GM21447 (cell line): ENCODE results near the gene RADIL.

Source experiments
- ATAC-seq: cut with Tn5 transposase; IDR thresholded peaks from one replicate; pipeline ENCODE4 v1.9.1; 2021; ENCODE audit not compliant: unreplicated experiment

RADIL gene

DNA sequence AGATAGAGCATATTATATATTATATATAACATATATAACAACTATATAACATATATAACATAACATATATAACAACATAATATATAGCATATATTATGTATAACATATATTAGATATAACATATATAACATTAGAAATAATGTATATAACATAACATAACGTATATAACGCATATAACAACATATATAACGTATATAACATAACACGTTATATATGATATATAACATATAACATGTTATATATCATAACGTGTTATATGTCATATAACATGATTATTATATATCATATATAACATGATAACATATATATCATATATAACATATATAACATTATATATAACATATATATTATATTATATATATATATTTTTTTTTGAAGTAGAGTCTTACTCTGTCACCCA, 104.4 kb downstream of the RADIL start:
- ATAC-seq = no peak

DNA sequence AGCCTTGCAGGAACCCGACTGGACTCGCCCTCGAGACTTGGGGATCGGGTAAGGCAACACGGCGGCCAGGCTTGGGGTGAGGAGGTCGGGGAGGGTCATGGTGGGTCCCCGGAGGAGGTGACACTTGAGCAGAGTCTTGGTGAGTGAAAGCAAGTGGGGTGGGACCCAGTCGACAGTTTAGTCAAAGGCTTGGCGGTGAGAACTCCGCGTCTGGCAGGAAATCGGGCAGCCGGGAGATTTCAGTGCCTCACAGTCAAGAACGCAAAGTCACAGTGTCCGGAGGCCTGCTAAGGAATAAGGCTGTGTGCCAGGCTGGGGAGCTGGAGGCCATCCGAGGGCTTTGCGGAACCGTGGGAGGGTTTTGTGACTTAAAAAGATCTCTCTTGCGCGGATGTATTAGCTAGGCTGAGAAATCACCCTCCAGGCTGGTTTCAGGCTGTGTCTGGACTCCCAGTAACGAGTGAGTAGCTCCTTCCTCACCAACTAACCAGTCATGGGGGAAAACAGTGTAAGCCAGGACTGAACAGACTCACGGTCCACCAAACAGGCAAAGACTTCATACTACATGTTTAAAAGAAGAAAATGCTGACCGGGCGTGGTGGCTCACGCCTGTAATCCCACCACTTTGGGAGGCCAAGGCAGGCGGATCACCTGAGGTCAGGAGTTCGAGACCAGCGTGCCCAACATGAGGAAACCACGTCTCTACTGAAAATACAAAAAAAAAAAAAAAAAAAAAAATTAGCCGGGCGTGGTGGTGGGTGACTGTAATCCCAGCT, 107.5 kb downstream of the RADIL start:
- peak; percentile 12 for ATAC-seq

DNA sequence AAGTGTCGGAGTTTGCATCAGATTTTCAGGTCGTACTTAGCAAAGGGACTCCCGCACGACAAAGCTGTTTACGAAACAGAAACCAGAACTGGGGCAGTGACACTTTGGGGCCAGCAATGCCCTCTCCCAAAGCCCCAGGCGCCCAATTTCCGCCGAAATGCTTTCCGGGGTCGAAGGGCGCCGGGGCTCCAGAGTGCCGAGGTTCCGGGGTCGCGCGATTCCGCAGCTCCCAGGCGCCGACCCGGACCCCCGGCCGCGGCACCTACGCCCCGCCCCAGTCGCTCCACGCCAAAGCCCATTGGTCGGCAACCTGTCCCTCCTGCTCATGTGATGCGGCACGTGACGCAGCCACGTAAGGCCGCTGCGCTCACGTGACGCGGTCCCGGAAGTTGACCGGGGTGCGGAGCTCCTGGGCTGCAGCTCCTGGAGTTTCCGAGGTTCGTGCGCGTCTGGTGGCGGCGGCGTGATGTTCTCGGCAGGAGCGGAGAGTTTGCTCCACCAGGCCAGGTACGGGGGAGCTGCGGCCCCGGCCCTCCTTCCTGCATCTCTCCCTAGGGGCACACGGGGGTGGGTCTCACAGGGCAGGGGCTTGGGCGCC, 108.2 kb downstream of the RADIL start, which contains the start of gene AP5Z1:
TSS of gene AP5Z1 (plus strand) at position 374 of the 598 bp plus-strand sequence. CDS start at position 467, 93 bp downstream.
- ATAC-seq = peak; percentile 85

DNA sequence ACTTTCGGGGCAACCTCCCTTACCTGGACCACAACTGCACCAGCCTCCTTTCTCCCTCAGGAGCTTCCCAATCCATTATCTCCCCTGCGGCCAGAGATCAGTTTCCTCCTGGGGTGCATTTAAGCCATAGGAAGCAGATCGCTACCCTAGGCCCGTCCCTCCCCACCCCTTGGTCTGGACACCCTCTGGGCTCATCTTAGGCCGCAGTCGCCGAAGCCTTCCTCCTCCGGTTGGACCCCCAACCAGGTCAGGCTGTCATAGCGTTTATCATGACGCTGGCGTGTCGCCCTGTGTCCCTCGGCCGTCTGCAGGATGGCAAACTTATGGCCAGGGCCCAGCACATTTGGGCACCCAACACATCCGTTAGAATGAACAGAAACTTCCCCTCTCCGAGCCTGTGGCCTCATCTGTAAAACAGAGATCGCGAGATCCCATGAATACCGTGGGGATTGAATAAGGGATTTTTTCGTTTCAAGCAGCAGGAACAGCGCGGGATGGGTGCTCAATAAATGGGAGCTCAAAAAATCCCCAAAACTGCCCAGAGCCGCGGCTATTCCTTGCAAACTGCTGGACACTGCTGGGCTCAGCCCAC, 108.8 kb downstream of the RADIL start:
- ATAC-seq = peak; percentile 34

DNA sequence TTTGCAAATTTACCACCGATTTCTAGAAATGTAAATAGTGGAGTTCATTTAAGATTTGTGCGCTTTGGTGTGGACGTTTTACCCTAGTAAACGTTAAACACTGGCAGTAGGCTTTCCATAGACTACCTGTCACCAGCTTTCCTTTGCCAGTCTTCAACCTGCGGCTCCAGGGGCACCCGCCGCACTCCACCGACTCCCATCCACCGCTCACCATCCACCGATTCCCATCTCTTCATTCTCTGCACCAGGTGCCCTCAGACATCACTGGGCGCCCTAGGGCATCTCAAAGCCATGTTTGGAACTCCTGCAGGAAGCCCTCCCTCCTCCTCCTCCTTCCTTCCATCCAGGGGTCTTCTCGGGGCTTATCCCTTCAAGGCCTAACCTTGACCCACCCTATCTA, 109.5 kb downstream of the RADIL start:
- ATAC-seq = no peak

DNA sequence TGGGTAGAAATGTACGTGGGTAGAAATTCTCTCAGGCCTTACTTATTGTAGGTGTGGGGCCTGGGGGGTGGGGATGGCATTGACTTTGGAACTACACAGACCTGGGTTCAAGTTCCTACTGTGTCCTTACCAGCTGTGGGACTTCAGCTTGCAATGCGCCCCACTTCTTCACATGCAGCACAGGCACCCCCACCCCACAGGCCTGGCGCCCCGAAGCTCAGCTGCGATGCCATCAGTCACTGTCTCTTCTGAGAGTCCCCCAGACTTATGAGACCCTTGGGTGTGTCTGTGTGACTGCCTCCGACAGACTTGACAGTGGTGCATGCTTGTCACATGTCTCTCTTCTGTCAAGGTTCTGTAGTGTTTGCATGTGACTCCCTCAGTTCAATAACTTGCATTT, 111.2 kb downstream of the RADIL start:
- no peak for ATAC-seq

DNA sequence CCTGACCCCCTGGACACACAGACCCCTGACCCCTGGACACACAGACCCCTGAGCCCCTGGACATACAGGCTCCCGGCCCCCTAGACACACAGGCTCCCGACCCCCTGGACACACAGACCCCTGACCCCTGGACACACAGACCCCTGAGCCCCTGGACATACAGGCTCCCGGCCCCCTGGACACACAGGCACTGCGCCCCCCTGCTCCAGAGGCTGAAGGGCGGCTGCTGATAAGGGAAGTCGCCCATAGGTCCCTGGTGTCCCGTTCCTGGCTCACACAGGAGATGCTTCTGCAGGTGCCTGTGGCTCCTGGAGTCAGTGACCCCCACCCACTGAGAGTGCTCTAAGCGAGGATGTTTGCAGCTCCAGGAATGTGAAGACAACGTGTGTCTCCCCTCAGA, 111.8 kb downstream of the RADIL start:
- no peak for ATAC-seq

DNA sequence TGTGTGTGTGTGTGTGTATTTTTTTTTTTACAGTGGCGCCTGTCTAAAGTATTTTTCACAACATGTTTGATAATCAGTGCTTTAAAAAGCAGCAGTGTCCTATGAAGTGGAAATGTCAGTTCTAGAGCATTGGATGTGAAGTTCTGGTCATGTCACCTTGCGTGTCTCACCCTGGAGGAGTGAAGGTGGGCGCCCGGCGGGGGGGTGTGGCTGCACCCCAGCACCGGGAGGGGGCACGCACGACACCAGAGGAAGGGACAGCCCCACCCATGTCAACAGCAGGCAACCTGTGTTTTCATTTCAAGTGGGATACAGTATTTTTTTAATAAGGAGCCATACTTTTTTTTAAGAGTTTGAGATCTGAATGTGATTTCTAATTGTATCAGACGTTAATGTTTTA, 112.6 kb downstream of the RADIL start:
- ATAC-seq = no peak

DNA sequence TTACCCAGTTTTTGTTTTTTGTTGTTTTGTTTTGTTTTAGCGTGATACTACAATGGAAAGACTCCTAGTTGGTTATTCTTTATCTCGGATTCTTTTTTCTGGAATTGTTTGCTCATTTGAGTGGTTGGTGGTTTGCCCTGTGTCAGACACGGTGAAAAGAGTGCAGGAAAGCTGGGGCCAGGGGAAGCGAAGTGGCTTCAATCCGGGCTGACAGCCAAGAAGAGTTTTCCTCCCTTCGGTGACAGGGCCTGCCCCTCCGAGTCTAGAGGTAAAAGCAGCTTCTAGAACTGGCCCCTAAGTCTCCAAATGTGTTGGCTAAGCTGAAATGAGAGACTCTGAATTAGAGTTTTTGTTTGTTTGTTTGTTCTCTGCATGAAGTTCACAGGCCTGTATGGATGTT, 113.8 kb downstream of the RADIL start:
- ATAC-seq = no peak

DNA sequence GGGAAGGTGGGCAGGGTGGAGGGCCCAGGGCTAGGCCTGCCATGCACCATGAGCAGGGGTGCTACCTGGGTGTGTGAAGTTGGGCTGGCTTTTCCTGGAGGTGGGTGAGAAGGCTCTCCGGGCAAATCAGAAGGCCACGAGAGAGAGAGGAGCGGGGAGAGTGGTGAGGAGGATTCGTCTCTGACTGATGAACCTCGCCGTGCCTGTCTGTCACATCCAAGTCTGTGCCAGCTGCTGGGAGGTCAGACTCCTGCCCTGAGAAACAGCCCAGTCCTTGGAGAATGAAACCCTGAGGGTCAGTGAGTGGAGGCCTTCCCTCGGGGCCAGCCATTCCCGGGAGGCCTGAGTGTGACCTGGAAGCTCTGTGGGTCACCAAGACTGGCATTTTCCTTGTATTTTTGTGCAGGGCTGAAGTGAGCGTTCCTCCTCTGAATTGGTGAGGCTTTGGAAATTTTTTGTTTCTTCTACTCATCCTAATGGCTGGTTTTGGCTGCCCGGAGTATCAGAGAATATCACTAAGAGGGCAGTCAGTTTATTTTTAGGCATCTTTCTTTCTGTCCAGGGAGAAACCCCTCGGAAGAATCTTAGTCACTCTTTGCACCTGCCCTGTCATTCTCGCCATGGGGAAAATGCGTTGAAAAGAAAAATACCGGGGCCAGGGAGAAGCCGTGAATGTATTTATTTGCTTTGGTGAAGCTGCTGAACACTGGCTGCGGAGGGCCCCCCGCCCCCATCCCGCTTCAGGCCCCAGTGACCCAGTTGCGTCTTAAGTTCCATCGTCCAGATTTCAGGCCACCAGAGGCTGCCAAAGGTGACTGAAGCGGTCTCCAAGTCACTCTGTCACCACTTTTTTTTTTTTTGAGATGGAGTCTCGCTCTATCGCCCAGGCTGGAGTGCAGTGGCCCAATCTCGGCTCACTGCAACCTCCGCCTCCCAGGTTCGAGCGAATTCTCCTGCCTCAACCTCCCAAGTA, 114.6 kb downstream of the RADIL start:
- no peak for ATAC-seq

DNA sequence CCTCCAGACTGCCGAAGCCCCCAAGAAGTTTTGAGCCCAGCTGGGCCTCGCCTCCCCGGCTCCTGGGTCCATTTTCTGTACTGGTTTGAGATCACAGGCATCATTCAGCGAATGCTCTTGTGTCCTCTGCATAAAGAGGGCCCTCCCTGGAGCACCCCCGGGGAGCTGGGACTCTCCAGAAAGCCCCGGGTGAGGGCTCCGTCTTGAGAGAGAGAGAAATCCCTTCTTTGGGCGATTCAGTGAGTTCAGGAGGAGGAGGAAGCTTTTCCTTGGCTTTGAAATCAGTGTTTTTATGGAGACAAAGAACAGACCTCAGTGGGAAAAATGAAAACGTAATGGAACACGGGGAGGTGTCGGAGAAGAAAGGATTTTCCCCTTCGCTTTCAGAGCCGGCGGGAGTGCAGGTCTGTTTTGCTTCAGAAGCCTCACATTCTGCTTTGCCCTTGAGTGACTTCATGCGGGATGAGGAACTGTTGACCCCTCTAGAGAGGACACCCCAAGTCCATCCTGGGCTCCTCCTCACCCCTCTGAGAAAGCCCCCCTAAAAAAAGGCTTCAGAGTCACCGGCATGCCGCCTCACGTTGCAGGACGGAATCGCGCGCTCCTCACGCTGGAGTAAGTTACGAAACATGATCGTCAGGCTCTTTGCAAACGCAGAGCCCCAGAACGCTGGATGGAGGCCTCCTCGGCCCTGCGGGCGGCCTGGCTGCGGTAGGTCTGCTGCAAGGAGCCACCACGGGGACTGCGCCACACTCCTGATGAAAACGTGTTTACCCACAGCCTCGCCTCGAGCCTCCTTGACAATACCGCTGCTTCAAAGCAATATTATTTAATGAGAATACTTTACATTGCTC, 116.6 kb downstream of the RADIL start:
- no peak for ATAC-seq

DNA sequence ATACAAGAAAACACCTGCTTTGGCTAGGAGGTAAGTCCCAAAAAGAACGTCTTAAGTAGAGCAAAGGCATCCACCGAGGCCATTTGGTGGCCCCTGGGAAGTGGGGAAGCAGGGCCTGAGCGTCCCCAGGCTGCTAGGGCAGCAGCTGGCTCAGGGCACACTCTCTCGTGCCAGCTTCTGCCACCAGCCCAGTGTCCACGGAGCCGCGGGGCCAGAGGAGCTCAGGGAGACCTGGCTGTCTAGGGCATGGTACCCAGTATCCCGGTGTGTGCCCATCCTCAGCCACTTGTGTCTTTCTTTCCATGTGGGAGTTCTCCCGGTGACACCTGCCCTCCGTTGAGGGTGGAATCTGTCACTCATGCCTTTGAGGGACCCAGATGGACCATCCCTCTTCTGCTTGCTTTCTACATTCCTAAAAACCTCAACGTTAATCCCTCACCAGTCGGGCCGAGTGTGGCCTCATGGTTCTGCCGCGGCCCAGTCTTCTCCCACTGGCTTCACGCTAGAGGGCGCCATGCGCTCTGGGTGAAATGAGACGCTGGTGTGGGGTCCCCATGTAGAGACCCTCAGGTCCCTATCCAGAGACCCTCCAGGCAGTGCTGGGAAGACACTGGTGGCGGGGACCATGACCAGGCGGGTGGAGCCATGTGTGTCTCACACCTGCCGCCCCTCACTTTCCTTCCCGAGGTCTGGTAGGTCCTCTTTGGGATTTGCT, 117.6 kb downstream of the RADIL start:
- no peak for ATAC-seq

DNA sequence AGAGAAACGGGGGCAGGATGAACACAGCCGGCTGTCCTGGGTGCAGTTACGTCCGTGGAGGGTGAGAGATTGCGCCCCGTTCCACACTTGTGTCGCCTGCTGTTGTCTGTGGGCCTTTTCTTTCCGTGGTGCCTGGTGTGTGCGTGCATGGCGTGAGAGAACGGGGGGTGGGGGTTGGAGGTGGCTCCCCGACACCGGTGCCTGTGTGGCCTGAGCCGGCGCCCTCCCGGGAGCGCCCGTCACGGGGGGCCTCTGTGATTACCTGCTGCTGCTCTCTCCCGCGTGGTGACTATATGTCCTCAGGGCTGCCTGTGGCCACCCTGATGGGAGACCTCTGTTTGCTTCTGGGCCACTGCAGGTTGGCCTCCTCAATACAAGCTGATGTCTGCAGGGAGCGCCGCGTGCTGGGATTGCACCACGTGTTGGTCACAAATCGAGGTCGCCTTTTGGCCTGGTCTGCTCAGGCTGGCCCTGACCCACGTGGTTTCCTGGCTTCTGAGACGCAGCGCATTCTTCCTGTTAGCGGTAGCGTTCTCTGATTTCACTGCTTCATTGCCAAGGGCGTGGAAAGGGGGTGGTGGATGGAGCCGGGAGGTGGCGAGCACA, 119.0 kb downstream of the RADIL start:
- ATAC-seq = no peak

DNA sequence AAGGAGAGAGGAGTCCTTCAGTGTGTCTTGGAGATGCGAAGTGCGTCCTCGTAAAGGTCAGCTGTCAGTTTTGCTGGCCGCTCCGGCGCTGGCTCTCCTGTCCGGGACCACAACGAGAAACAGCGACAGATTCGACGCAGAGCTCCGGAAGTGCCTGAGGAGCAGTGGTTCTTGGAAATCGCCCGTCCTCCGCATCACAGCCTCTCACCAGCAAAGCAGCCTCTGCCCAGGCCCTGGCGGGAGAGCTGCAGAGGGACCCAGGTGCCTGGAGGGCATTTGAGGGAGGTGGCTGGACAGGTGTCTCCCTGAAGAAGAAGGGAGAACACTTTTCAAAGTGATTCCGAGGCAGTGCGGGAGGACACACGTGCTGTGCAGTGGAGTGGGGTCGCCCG, 119.7 kb downstream of the RADIL start:
- ATAC-seq = no peak

DNA sequence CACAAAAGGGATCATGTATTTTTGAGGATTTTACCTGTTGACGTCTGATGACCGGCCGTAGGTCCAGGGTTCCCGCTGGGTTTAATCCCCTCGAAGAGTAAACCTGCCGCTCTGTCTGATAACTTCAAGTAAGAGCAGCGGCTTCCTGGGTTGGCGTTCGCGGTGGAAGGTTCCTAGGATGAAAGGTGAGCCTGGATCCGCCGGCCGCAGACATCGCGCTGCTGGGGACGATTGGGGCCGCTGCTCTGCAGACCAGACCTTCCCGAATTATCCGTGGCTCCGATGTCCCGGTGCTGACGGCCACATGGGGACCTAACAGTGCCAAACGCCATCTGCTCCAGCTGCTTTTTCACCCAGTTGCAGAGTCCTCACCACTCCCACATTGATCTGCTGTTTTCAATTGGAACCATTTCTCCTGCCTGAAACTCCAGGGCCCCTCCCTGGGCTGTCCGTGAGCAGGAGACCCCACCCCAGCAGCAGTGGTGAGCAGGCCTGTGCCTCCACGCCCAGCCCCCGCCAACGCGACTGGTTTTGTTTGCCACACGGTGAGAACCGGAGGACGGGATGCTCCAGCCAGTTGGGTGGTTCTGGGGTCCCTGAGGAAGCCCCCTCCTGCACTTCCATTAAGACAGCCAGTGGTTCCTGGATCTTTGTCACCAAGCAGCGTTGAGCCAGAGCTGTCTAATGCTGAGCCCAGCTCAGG, 120.3 kb downstream of the RADIL start:
- ATAC-seq = no peak

DNA sequence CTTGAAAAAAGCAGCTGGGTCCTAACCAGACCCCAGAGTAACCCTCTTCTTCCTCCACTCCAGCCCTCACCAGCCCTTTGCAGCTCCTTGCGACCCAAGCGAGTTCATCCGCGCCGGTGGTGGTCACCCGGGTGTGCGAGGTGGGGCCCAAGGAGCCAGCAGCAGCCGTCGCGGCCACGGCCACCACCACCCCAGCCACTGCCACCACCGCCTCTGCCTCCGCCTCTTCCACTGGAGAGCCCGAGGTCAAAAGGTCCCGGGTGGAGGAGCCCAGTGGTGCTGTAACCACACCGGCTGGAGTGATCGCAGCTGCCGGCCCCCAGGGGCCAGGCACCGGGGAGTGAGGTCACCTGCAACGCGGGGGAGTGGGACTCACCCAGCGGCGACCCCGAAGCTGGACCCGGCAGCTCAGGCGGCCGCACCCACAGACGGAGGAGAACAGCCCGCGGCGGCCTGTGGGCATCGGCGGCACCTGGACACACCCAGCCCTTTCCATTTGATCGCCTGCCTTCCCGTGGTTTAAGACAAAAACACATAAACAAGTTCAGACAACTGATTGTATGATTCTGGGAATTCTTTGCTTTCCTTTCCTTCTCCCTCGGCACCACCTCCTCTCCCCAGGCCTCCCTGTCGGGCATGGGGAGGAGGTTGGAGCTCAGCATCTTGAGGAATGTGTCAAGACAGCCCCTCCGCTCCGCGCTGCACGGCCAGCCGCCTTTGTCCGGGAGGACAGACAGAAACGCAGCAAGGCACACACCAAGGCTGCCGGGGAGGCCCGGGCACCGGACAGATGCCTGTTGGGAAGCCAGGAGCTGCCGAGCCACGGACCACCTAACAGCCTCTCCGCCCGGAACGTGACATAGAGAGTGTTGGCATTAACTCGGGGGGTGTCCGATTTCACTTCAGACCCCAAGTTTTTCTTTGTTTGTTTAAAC, 121.1 kb downstream of the RADIL start:
- ATAC-seq = no peak

DNA sequence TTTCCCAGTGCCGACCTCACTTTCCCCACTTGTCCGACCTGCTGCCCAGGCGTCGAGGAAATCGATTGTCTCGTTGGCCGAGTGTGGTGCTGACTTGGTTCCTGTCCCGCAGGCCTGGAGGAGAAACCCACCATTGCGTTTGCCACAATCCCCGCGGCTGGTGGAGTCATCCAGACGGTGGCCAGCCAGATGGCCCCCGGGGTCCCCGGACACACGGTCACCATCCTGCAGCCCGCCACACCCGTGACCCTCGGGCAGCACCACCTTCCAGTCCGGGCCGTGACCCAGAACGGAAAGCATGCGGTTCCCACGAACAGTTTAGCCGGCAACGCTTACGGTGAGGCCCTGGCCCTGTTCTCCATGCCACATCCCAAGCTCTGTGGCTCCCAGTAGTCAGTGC, 122.6 kb downstream of the RADIL start:
- no peak for ATAC-seq

DNA sequence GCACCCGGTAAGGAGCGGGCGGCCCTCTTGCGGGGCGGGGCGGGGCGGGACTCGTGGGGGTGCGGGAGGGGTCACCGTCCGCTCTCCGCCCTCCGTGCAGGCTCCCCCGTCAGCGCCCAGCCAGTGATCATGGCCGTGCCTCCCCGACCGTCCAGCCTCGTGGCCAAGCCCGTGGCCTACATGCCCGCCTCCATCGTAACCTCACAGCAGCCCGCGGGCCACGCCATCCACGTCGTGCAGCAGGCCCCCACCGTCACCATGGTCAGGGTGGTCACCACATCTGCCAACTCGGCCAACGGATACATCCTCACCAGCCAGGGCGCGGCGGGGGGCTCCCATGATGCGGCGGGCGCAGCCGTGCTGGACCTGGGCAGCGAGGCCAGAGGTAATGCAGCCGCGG, 124.3 kb downstream of the RADIL start:
- no peak for ATAC-seq
